SJSA1 (cell line): Measurements from ENCODE around the gene PTPRH. TPM values are rescaled to one million over a fixed set of nuclear protein-coding genes. Genes with fewer than 3 reads are reported as not detected.

Experiments used
- DNase-seq, 2 experiments: peaks; one replicate each; pipeline ENCODE4 v3.0.0-alpha.2; 2015 to 2020; ENCODE audit warnings: low spot score in 2 of 2, low read depth in 1 of 2
- H3K27ac ChIP-seq: fragments of 250-450 bp; sonication (Bioruptor Pico); 2 replicates; pipeline ENCODE4 v1.5.1; 2020; ENCODE audit warnings: mild to moderate bottlenecking, moderate library complexity
- H3K27me3 ChIP-seq: fragments of 250-450 bp; sonication (Bioruptor Pico); replicated peaks from 2 replicates; pipeline ENCODE4 v1.5.1; 2020; ENCODE audit warnings: mild to moderate bottlenecking, moderate library complexity
- H3K36me3 ChIP-seq: fragments of 250-450 bp; sonication (Bioruptor Pico); 2 replicates; pipeline ENCODE4 v1.5.1; 2020; ENCODE audit warnings: mild to moderate bottlenecking
- H3K4me1 ChIP-seq: fragments of 250-450 bp; sonication (Bioruptor Pico); replicated peaks from 2 replicates; pipeline ENCODE4 v1.6.1; 2021; ENCODE audit warnings: mild to moderate bottlenecking
- H3K4me3 ChIP-seq: fragments of 250-450 bp; sonication (Bioruptor Pico); 2 replicates; pipeline ENCODE4 v1.5.1; 2020; ENCODE audit warnings: mild to moderate bottlenecking
- H3K9me3 ChIP-seq: fragments of 250-450 bp; sonication (Bioruptor Pico); replicated peaks from 2 replicates; pipeline ENCODE4 v1.5.1; 2020; ENCODE audit warnings: mild to moderate bottlenecking
- total RNA-seq: library from RNA; depleted of rRNA; stranded (reverse); fragments of >200 nt; shearing (Covaris generic); gene quantifications from 2 replicates; pipeline ENCODE4 v1.2.3, GENCODE V29; 2014; rRNA removed

PTPRH gene
- total RNA-seq, 1 experiment from 2014 or later: 1.4 TPM

- no peaks in the 10 kb centered on the region for H3K36me3 ChIP-seq
- H3K4me3 ChIP-seq: no peak overlapping the region
- H3K27ac ChIP-seq: no peak overlapping the region
- H3K4me1 ChIP-seq: no peaks in the 10 kb centered on the region
- H3K9me3 ChIP-seq: no peaks in the 10 kb centered on the region
- H3K27me3 ChIP-seq: peaks cover 54% of the 10 kb centered on the region
- DNase-seq: no peak
Measured at GRCh38 chr19:55145232-55145631, 64.1 kb downstream of the PTPRH start.

GRCh38 chr19:55141696-55142095 lies 67.6 kb downstream of the PTPRH start:
- DNase-seq: no peak
- no peaks in the 10 kb centered on the region for H3K36me3 ChIP-seq
- peaks cover 39% of the 10 kb centered on the region for H3K27me3 ChIP-seq
- no peak overlapping the region for H3K4me3 ChIP-seq
- H3K4me1 ChIP-seq: no peaks in the 10 kb centered on the region
- H3K9me3 ChIP-seq: no peaks in the 10 kb centered on the region
- H3K27ac ChIP-seq: no peak overlapping the region

- Histone ChIP-seq H3K27me3 (peaks cover 41% of the 10 kb centered on the region), H3K4me3 (no peak overlapping the region), H3K27ac (no peak overlapping the region), H3K9me3 (no peaks in the 10 kb centered on the region), H3K36me3 (no peaks in the 10 kb centered on the region), H3K4me1 (no peaks in the 10 kb centered on the region)
- DNase-seq: no peak
Measured at GRCh38 chr19:55137915-55138314, 71.4 kb downstream of the PTPRH start.

GRCh38 chr19:55136399-55137102 lies 72.8 kb downstream of the PTPRH start:
- DNase-seq: no peak
- Histone ChIP-seq H3K4me3 (no peak overlapping the region), H3K27me3 (peaks cover 38% of the 10 kb centered on the region), H3K27ac (no peak overlapping the region), H3K9me3 (no peaks in the 10 kb centered on the region), H3K36me3 (no peaks in the 10 kb centered on the region), H3K4me1 (no peaks in the 10 kb centered on the region)

GRCh38 chr19:55134736-55135135 lies 74.6 kb downstream of the PTPRH start:
- DNase-seq: no peak
- no peaks in the 10 kb centered on the region for H3K4me1 ChIP-seq
- no peak overlapping the region for H3K4me3 ChIP-seq
- no peak overlapping the region for H3K27ac ChIP-seq
- no peaks in the 10 kb centered on the region for H3K9me3 ChIP-seq
- H3K27me3 ChIP-seq: peaks cover 44% of the 10 kb centered on the region
- no peaks in the 10 kb centered on the region for H3K36me3 ChIP-seq

GRCh38 chr19:55133639-55134444 lies 75.5 kb downstream of the PTPRH start:
- H3K4me3 ChIP-seq: no peak overlapping the region

GRCh38 chr19:55132453-55133129 lies 76.7 kb downstream of the PTPRH start:
- no peaks in the 10 kb centered on the region for H3K9me3 ChIP-seq
- H3K4me1 ChIP-seq: no peaks in the 10 kb centered on the region
- no peak for DNase-seq
- H3K36me3 ChIP-seq: no peaks in the 10 kb centered on the region
- H3K4me3 ChIP-seq: no peak overlapping the region
- H3K27ac ChIP-seq: no peak overlapping the region
- peaks cover 54% of the 10 kb centered on the region for H3K27me3 ChIP-seq

More at GRCh38 chr19:55133639-55134444, 75.5 kb downstream of the PTPRH start:
- peaks cover 51% of the 10 kb centered on the region for H3K27me3 ChIP-seq
- no peaks in the 10 kb centered on the region for H3K9me3 ChIP-seq
- no peaks in the 10 kb centered on the region for H3K4me1 ChIP-seq
- H3K36me3 ChIP-seq: no peaks in the 10 kb centered on the region
- H3K27ac ChIP-seq: no peak overlapping the region
- no peak for DNase-seq

- DNase-seq: no peak
- Histone ChIP-seq H3K4me1 (no peaks in the 10 kb centered on the region), H3K27ac (no peak overlapping the region), H3K36me3 (no peaks in the 10 kb centered on the region), H3K9me3 (no peaks in the 10 kb centered on the region), H3K4me3 (no peak overlapping the region), H3K27me3 (peaks cover 50% of the 10 kb centered on the region)
Measured at GRCh38 chr19:55131421-55131820, 77.9 kb downstream of the PTPRH start.

Other genes starting within 250 kb of the PTPRH start
- not detected in 2 replicates for gene NLRP2, start 243.1 kb downstream of the PTPRH start, total RNA-seq
- gene GP6, start 171.2 kb downstream of the PTPRH start, total RNA-seq: not detected in 2 replicates
- 3.7 and 7.1 TPM in 2 replicates for gene RDH13, start 146.4 kb downstream of the PTPRH start, total RNA-seq
- gene EPS8L1, start 133.6 kb downstream of the PTPRH start, total RNA-seq: 3.5 and 11.8 TPM in 2 replicates
- 72.7 and 82.4 TPM in 2 replicates for gene PPP1R12C, start 91.9 kb downstream of the PTPRH start, total RNA-seq
- 0.34 and 3.4 TPM in 2 replicates for gene TNNT1, start 60.3 kb downstream of the PTPRH start, total RNA-seq
- not detected in 2 replicates for gene TNNI3, start 51.8 kb downstream of the PTPRH start, total RNA-seq
- gene DNAAF3, start 42.9 kb downstream of the PTPRH start, total RNA-seq: 0.18 and 3.2 TPM in 2 replicates
- gene SYT5, start 29.2 kb downstream of the PTPRH start, total RNA-seq: not detected in 2 replicates
- gene TMEM86B, start 19.3 kb upstream of the PTPRH start, total RNA-seq: 0.94 and 1.8 TPM in 2 replicates
- gene PPP6R1, start 49.5 kb upstream of the PTPRH start, total RNA-seq: 33.6 and 48.0 TPM in 2 replicates
- 43.5 and 51.4 TPM in 2 replicates for gene HSPBP1, start 70.6 kb upstream of the PTPRH start, total RNA-seq
- 8.5 and 10.3 TPM in 2 replicates for gene BRSK1, start 74.5 kb upstream of the PTPRH start, total RNA-seq
- gene TMEM150B, start 115.8 kb upstream of the PTPRH start, total RNA-seq: not detected in 2 replicates
- gene KMT5C, start 130.4 kb upstream of the PTPRH start, total RNA-seq: 4.0 and 6.8 TPM in 2 replicates
- gene COX6B2, start 145.2 kb upstream of the PTPRH start, total RNA-seq: 0.11 TPM in 1 of 2 replicates, not detected in the other
- gene GARIN5B, start 153.8 kb upstream of the PTPRH start, total RNA-seq: 0.03 TPM in 1 of 2 replicates, not detected in the other
- gene IL11, start 161.0 kb upstream of the PTPRH start, total RNA-seq: 116 and 141 TPM in 2 replicates
- not detected in 2 replicates for gene TMEM190, start 167.3 kb upstream of the PTPRH start, total RNA-seq
- gene TMEM238, start 174.8 kb upstream of the PTPRH start, total RNA-seq: not detected in 2 replicates
- gene RPL28, start 176.4 kb upstream of the PTPRH start, total RNA-seq: 243 and 543 TPM in 2 replicates
- 509 and 518 TPM in 2 replicates for gene UBE2S, start 198.3 kb upstream of the PTPRH start, total RNA-seq
- not detected in 2 replicates for gene SHISA7, start 233.8 kb upstream of the PTPRH start, total RNA-seq